Stimulated activated CD4-positive, alpha-beta T cell treated with anti-CD3 and anti-CD28 coated beads, Interleukin-4, amount 100 ng/mL, for 4 hours (primary cell): ENCODE results near the gene UQCR11.

ENCODE experiments used
- DNase-seq, 2 experiments: peaks; one replicate each; pipeline ENCODE4 v3.0.0-alpha.2; 2020

The UQCR11 gene

GRCh38 chr19:1634242-1634937 lies 29.1 kb upstream of the UQCR11 start:
- no peak for DNase-seq

- DNase-seq, result no peak
These were observed 28.1 kb upstream of the UQCR11 start for GRCh38 chr19:1633269-1633826.

- DNase-seq, result no peak
These were observed 27.4 kb upstream of the UQCR11 start for GRCh38 chr19:1632462-1633268.

- DNase-seq, result no peak
These were observed 26.4 kb upstream of the UQCR11 start for GRCh38 chr19:1631557-1632100.

GRCh38 chr19:1630811-1631210 lies 25.5 kb upstream of the UQCR11 start:
- DNase-seq, result no peak

GRCh38 chr19:1630012-1630411 lies 24.8 kb upstream of the UQCR11 start:
- DNase-seq, result no peak

GRCh38 chr19:1629256-1629808 lies 24.1 kb upstream of the UQCR11 start:
- DNase-seq, result no peak

- no peak for DNase-seq
These were observed 21.9 kb upstream of the UQCR11 start for GRCh38 chr19:1627194-1627593.

- no peak for DNase-seq
These were observed 21.3 kb upstream of the UQCR11 start for GRCh38 chr19:1626417-1627010.

GRCh38 chr19:1624458-1624857 lies 19.2 kb upstream of the UQCR11 start:
- peak; percentile 46 to 48 for DNase-seq

- no peak for DNase-seq
These were observed 17.3 kb upstream of the UQCR11 start for GRCh38 chr19:1622541-1622940.

- no peak for DNase-seq
These were observed 16.7 kb upstream of the UQCR11 start for GRCh38 chr19:1622007-1622406.

GRCh38 chr19:1621574-1621973 lies 16.3 kb upstream of the UQCR11 start:
- DNase-seq, result no peak

GRCh38 chr19:1621021-1621420 lies 15.8 kb upstream of the UQCR11 start:
- DNase-seq, result no peak

GRCh38 chr19:1620502-1620901 lies 15.2 kb upstream of the UQCR11 start:
- DNase-seq, result no peak

- DNase-seq, result no peak
These were observed 14.4 kb upstream of the UQCR11 start for GRCh38 chr19:1619703-1620102.

GRCh38 chr19:1619094-1619439 lies 13.8 kb upstream of the UQCR11 start:
- no peak for DNase-seq

- no peak for DNase-seq
These were observed 13.2 kb upstream of the UQCR11 start for GRCh38 chr19:1618157-1619093.

GRCh38 chr19:1616875-1617274 lies 11.6 kb upstream of the UQCR11 start:
- DNase-seq, result no peak

- DNase-seq, result no peak
These were observed 11.1 kb upstream of the UQCR11 start for GRCh38 chr19:1616396-1616795.

- DNase-seq, result no peak
These were observed 10.0 kb upstream of the UQCR11 start for GRCh38 chr19:1615156-1615765.
